Measurements from ENCODE around the gene NMU.
"Not testable (repeated sequence)": the region's sequence is repeated elsewhere in the genome, so short reads cannot be mapped to it uniquely, and the experiment has no call there.

GRCh38 chr4:55624063-55624462 lies 12.0 kb downstream of the NMU start:
- not testable (repeated sequence) for TF ChIP-seq KLF9 (tag by site-specific recombination; IDR thresholded peaks at IDR 0.05; ENCODE audit: low read depth); CTCF (tag by site-specific recombination; IDR thresholded peaks at IDR 0.05); ZNF274 (IDR thresholded peaks at IDR 0.05; ENCODE audit: low read length); ZNF274 (tag by site-specific recombination; IDR thresholded peaks at IDR 0.05; ENCODE audit: borderline replicate concordance); ZNF48 (tag by site-specific recombination; IDR thresholded peaks at IDR 0.05); ZBTB7A (tag by site-specific recombination; IDR thresholded peaks at IDR 0.05; ENCODE audit: low read depth); WT1 (tag by site-specific recombination; IDR thresholded peaks at IDR 0.05); ZNF138 (tag by site-specific recombination; IDR thresholded peaks at IDR 0.05; ENCODE audit: borderline replicate concordance); GLI4 (tag by site-specific recombination; IDR thresholded peaks at IDR 0.05); PRDM10 (tag by site-specific recombination; IDR thresholded peaks at IDR 0.05)
